GM18870 (cell line): ENCODE data around the gene LRIG1.

Experiments
- ATAC-seq: cut with Tn5 transposase; IDR thresholded peaks from one replicate; pipeline ENCODE4 v1.9.1; 2021; ENCODE audit warnings: moderate library complexity; ENCODE audit not compliant: unreplicated experiment

LRIG1 gene

DNA sequence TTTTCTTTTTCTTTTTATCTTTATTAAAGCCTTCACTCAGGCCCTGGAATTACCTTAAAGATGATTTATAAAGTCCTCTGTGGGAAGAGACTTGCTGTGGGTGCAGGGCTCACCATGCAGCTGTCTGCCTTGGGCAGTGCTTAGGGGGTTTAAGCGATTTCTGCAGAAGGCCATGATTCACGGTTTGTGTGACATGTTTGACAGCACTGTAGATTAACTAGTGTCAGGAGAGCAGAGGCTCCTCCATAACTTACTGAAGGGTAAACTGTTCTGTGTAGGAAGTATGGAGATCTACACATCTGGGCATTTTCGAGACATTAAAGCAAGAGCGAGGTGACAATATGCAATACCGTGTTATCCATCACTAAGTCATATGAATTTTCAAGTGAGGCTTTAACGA, 137.7 kb downstream of the LRIG1 start:
- ATAC-seq = no peak

DNA sequence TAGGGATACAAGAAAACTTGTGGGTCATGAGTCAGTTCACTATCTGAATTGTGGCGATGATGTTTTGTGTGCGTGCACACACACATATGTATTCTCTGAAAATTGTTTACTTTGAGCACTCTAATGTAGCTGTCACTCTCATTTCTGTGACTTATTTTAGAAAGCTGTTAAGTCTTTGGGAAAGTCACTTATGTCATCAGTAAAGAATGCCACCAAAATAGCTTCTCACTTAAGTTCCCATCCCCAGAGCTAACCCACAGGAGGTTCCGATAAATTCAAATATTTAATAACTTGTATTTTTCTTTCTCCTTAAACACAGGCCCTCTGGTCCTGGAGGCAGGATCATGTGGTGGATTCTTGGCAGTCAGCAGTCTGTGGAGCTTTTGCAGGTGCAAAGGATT, 138.3 kb downstream of the LRIG1 start:
- no peak for ATAC-seq

DNA sequence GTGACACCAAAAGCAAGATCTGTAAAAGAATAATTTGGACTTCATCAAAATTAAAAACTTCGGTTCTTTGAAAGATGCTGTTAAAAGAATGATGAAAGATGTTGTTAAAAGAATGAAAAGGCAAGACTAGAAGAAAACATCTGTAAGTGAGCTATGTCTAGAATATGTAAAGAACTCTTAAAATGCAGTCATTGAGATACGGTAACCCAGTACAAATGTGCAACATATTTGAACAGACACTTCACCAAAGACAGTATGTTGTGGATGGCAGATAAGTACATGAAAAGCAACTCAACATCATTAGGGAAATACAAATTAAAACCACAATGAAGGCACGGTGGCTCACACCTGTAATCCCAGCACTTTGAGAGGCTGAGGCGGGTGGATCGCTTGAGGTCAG, 139.5 kb downstream of the LRIG1 start:
- no peak for ATAC-seq

DNA sequence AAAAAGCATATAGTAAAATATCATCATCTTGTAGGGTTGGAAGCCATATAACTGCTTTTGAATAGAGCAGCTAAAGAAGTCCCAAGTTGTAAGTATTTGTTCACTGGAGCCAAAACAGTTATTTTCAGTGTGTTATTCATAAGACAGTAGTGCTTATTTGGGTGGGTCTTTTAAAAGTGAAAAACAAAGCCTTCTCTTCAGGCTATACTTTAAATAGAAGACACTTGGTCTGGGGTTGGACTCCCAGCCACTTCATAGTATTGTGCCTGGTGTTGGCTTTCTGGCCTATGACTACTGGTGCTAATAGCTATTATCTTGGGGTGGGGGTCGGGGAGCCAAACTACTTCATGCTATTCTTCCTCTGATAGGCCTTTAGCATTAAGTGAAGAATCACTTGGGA, 144.8 kb downstream of the LRIG1 start:
- ATAC-seq = no peak

DNA sequence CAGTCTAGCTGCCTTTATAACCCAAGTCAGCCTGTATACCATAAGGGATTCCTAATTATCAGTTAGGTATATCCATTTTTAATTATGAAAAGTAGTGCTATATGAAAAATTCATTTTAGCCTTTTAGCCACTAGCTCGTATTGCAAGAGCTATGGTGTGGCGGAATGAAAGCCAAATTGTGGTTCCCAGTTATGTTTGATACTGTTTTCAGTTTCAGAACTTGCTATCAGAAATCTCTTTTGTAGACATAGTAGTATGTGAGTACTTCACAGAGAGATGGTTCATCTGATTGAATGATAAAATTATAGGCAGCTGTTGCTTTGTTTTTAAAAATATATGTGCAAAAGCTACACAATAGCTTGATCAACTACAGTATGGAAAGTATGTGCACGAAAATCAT, 145.4 kb downstream of the LRIG1 start:
- ATAC-seq = peak; percentile 67

DNA sequence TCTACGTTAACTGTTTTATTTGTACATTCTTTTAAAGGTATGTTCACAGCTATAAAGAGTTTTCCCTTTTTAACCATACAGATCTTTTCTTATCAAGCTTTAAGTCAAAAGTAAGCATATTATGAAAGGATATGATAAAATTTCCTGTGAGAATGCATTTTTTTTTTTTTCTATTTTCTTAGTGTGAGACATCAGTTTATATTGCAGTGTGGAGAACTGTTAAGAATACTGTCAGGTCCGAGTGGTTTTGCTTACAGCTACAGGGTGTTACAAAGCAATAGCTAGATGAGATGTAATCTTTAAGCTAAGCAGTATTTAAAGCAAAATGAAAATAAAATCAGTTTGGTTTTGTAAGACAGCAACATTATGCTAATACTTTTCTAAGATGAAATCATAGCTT, 146.8 kb downstream of the LRIG1 start:
- ATAC-seq = no peak

DNA sequence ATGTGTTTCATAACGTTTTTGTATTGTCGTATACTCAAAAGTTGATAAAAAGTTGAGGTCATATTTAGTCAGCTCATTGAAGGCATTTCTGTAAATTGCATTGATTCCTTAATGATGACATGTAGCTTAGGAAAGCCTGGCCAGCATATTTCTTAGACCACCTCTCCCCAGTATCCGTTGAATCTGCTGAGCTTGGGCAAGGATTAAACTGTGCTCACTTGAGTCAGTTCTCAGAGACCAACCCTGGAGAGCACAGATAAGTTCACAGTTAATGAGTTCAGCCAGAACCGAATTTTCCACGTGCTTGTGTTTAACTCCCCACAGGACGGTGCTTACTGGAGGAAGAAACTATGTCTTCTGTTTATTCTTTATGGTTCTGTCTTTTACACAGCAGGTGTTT, 147.3 kb downstream of the LRIG1 start:
- no peak for ATAC-seq

DNA sequence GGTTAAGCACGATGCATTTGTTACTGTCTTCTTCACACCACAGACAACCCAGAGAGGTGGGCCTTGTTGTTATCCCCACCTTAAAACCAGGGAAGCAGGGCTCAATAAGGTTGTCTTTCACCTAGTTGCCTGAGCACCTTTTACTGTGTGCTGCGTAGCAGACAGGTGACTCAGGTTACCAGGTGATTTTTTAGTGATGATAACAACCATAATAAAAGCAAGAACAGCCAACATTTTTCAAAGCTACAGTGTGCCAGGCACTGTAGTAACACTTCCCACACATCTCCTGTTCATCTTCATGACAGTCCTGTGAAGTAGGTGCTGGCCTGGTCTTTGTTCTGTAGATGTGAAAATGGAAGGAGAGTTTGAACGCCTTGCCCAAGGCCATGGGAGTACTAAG, 147.8 kb downstream of the LRIG1 start:
- ATAC-seq = no peak

DNA sequence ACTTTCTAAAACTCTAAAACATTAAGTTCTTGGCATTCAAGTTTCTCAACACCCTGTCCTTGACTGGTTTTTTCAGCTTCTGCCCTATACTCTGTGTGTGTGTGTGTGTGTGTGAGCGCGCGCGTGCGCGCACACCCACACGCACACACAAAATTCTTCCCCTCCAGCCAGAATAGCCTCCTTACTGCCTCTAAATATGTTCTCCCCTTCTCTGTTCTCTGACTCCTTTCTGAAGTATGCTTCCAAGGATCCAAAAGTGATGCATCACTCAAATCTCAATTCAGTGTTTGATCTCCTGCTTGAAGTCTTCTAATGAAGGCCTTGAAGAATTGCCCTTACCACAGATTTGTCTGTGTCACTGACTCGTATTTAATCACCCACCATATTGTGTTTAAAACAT, 150.2 kb downstream of the LRIG1 start:
- no peak for ATAC-seq

DNA sequence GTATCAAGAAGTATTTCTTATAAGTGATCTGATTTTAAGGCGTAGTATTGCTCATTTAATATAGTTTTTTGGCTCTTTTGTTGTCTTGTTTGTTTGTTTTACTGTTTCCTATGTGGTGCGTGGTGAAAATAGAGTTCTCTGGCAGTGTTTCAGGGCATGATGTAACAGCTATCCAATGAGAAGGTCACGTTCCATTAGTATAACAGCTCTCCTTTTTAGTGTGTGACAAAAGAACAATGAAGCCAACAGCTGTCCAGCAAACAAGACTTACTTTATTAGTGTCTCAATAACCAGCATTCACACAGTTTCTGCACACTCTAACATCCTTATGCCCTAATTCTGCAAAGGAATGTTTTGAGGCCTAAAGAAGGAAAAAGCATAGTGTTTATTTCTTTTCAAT, 152.1 kb downstream of the LRIG1 start:
- no peak for ATAC-seq

DNA sequence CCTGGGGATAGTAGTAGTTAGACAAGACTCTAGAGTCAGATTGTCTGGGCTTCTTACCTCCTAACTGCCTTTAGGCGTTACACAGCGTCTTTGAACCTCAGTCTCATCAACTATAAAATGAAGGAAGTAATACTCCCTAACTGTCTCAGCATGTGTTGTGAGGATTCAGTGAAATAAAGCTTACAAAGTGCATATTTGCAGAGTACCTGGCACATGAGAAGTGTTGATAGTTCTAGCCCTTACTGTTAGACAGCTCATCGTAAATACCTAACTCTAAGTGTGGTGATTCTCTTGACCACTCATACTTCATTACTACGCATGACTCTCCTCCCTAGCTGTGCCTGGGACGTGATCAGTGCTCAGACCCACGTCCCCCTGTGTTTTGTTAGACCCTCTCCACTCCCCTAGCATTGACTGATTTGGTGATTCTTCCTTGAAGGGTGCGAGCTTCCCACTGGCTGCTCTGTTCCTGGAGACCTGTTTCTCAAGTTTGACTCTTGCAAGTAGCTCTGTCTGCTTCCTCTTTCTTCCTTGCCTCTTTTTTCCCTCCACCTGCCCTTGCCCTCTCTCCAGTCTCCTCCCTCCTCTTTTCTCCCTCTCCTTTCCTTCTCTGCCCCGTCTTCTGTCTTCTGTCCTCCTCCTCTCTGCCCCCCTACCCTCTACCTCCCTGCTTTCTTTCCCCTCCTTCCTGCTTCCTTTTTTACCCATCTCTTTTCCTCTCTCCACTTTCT, 155.8 kb downstream of the LRIG1 start:
- no peak for ATAC-seq

DNA sequence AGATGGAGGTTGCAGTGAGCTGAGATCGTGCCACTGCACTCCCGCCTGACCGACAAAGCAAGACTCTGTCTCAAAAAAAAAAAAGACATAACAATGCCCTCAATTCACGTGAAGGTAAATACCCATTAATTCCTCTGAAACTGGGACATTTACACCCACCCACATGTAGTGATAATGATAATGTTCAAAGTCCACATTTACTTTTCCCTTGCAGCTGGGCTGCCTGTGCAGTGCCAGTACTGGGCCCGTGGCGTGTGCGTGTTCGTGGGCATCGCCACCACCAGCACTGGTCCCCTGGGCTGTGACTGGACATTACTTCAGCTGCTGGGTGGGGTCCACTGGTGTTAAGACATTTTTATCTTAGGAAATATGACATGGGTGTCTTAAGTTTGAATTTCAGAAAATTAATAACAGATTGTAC, 156.4 kb downstream of the LRIG1 start:
- ATAC-seq = no peak

DNA sequence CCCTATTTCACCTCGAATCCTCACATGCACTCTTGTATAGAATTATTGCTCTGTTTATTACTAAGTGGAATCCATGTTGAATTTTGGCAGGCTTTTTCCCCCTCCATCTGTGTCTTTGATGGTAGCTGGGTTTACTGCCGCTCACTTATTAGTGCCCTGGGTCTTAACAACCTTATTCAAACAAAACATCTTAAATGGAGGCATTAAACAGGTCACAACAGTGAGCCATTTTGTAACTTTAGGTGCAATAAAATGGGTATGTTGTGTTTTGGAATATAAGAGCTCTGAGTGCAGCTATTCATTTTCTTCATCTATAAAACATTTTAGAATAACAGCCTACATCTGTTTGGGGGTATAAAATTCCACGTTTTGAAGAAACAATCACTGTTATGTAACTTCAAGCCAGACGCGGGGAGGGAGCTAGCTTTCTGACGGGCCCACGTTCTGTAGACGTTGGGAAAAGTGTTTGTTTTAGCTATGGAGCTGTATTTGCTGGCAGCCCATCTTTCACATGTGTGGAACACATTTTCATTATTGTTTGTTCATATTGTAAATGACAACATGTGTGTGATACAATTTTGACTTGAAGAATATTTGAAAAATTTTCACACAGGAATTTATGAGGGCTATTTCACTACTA, 158.0 kb downstream of the LRIG1 start:
- ATAC-seq = no peak

DNA sequence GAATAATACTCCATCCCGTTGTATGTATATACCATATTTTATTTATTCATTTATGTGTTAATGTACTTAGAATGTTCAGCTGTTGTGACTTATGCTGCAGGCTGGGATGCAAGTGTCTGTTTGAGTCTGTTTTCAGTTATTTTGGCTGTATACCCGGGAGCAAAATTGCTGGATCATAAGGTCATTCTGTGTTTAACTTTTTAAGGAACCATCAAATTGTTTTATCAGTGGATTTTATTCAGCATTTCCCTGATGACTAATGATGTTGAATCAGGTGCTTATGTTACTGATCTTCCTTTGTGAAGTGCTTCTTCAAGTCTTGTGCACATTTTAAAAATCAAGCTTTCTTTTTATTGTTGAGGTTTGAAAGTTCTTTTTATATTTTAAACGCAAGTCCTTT, 161.9 kb downstream of the LRIG1 start:
- ATAC-seq = no peak

DNA sequence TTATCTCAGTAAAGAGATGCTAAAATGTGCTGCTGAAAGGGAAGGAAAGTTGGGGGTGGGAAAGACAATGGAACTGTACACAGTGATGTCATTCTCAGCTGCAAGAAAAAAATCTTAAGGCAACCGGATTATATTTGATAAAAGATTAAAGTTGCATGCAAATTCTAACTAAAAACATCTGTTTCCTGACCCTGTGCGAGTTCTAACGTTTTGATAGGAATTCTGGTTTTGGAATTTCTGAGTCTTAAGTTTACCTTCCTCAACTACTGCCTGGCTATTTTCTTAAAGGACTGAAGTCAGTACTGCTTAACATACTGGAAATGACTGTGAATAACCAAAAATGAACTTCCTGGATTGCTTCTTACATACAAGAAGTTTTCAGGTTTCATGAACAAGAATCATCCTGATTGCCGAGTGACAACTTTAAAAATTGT, 164.5 kb downstream of the LRIG1 start:
- ATAC-seq = no peak

DNA sequence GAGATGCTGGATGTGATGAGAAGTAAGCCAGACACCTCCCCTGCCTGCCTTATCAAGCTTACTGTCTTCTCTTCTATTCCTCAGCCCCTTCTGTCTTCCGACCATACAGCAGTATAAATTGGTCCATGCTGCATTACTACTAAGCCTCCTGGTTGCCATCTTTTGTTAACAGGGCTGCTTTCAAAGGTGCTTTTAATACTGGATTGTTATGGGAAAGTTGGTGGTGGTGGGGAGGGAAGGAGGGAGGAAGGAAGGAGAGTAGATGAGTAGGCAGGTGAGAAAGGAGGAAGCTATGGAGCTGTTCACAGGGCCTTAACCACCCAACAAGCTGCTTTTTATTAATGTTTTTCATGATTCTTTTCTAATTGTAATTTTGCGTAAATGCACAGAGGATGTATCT, 165.2 kb downstream of the LRIG1 start:
- ATAC-seq = no peak
